T-helper 2 cell treated with Interferon-gamma antibody and Interleukin-4, amounts not matched to agents 100 ng/mL and 5 ng/mL, for 36 hours (primary cell): ENCODE results near the gene ZFAND3. TPM values are rescaled to one million over a fixed set of nuclear protein-coding genes. Genes with fewer than 3 reads are reported as not detected.
"Not testable (repeated sequence)": the region's sequence is repeated elsewhere in the genome, so short reads cannot be mapped to it uniquely, and the experiment has no call there.

Experiments used
- intact Hi-C: fragments of 100-400 bp; cut with micrococcal nuclease; formaldehyde crosslinking; loops from one replicate; pipeline ENCODE4 v1.15.1; 2023
- total RNA-seq: library from RNA; stranded (reverse); gene quantifications from 2 replicates; pipeline ENCODE4 v1.2.3, GENCODE V29; 2022

The ZFAND3 gene
- total RNA-seq, 1 donor from 2014 or later, result 38.3 TPM

DNA sequence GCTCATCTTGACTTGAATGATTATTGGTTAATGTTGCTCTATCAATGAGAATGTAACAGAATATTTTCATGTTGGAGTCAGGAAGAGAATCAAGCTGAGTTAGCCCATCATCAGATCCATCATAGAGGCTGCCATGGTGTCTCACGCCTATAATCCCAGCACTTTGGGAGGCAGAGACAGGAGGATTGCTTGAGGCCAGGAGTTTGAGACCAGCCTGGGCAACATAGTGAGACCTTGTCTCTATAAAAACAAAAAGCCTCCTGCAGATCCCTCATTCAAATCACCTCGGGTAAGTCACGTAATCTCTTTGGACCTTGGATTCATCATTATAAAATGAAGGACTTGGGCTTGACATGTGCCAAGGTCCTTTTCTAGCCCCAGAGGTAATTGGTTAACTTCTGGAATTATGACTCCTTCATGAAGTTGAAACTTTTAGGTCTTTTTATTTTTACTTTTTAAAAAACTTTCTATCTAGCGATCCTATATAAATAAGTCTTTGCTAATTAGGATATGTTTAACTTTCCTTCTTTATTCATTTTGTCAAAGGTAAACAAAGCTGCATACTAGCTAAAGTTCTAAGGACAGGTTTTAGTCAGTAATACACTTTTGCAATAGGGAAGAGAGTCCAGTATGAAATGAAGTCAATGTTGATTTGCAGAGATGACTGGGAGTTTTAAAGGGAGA, 110.9 kb downstream of the ZFAND3 start:
- intact Hi-C loops, result no loop called here

DNA sequence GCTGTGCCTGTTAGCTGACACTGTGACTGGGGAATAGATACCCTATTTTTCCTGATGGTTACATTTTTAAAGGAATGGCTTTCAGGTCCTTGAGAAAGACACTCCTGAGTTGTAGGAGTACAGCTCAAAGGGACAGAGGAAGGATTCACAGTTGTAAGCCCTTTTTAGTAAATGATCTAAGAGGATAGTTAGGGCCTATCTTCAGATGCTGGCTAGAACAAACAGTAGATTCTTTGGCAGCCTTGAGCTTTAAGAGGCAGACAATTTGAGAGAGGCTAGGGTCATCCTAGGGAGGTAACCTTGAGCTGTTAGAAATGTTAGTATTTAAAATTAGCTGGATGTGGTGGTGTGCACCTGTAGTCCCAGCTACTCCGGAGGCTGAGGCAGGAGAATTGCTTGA, 111.5 kb downstream of the ZFAND3 start:
- intact Hi-C loops, result no loop called here

DNA sequence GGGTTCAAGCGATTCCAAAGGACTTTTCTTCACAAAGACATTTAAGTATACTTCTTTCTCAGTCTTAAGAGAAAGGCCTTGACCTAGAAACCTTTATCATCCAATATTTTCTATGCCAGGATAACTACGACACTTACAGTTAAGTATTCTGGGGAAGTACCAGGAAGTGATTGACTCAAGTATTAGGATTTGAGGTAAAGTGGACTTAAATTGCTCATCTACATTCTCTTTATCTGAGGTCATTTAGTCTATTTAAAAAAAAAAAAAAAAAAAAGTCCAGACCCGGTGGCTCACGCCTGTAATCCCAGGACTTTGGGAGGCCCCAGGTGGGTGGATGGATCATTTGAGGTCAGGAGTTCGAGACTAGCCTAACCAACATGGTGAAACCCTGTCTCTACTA, 114.7 kb downstream of the ZFAND3 start:
- intact Hi-C loops, result no loop called here

DNA sequence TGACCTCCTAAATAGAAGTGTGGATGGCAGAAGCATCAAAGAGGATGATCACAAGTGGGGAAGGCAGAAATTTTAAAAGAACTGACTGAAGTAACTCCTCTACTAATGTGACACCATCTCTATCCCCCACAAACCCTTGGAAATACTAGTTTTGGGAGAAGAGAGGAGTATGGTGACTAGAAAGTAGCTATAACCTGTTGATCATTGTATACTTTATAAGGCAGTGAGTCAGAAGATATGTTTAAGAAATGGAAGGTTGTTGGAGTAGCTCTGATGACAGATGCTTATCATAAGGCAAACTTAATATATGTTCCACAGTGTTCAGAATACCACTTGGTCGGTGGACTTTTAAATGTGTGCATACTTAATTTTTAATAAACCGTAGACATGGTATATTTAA, 116.6 kb downstream of the ZFAND3 start:
- intact Hi-C loops, result no loop called here

DNA sequence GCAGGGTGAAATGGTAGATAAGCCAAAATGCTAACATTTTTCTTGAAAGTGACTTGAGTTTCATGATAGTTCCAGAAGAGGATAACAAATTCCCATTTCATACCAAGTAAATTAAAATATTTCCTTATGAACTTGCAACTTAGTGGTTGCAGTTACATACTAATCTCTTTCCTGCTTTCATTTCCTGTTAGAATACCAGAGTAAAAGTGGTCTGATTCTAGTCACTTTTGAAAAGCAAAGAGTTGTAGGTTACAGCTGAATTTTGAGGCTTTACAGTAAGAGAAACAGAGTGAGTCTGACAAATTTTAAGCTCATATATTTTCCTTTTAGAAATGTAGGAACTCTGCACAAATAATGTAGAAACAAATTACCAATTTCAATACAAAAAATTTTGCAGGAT, 117.4 kb downstream of the ZFAND3 start:
- intact Hi-C loops, result no loop called here

DNA sequence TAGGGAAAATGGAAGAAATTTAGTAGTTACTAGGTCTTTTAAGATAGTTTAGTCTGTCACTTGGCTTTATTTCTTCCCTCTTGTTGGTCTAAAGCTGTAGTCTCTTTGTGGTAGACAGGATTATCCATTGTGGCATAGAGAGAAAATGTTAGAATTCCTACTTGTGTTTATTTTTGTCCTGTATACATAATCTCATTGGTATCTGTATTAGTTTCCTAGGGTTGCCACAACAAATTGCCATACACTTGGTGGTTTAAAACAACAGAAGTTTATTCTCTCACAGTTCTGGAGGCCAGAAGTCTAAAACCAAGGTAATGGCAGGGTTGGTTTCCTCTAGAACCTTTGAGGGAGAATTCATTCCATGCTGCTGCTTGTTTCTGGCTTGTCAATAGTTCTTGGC, 119.4 kb downstream of the ZFAND3 start:
- intact Hi-C loops, result no loop called here

DNA sequence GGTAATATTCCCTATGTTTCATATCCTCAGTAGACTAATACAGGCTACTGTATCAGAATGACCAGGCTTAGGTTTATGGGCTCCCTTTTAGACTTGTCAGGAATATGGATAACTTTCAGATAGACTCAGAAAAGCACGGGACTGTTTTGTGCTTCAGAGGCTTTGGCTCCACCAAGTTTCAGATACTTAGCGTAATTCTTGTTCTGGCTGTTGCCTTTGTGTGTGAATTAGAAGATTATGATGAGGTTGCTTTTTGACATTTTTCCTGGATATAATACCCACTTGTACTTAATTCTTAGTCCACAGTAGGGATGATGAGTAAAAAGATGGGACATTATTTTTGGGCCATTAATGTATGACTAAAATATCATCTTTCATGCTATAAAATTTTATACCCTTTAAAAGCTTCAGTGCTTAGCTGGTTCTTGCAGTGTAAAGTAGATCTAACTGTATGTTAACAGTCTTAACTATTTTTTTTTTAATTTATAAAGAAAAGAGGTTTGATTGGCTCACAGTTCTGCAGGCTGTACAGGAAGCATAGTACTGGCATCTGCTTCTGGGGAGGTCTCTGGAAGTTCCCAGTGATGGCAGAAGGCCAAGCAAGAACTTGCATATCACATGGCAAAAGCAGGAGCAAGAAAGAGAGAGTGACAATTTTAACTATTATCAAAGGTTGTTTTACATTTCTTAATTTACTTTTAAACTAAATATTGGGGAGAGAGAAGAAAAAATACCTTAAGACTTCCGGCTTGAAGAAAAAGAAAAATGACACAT, 120.7 kb downstream of the ZFAND3 start:
- intact Hi-C loops, result no loop called here

DNA sequence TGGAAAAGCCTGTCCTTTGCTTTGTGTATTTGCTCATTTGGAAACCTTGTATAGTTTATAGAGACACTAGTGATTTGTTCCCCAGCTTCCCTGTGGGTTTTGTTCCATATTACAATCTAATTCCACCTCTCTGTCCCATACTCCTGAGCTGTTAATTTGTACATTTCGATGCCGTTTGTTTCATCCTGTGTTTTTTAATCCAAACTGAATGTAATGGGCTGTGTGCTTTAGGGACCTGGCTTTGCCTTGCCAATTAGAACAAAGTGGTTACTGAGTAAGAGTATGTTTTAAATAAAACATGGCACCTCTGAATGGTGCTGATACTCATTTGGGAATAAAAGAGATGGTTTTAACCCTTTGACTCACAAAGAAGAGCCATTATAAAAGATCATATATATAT, 122.3 kb downstream of the ZFAND3 start:
- intact Hi-C loops, result no loop called here

DNA sequence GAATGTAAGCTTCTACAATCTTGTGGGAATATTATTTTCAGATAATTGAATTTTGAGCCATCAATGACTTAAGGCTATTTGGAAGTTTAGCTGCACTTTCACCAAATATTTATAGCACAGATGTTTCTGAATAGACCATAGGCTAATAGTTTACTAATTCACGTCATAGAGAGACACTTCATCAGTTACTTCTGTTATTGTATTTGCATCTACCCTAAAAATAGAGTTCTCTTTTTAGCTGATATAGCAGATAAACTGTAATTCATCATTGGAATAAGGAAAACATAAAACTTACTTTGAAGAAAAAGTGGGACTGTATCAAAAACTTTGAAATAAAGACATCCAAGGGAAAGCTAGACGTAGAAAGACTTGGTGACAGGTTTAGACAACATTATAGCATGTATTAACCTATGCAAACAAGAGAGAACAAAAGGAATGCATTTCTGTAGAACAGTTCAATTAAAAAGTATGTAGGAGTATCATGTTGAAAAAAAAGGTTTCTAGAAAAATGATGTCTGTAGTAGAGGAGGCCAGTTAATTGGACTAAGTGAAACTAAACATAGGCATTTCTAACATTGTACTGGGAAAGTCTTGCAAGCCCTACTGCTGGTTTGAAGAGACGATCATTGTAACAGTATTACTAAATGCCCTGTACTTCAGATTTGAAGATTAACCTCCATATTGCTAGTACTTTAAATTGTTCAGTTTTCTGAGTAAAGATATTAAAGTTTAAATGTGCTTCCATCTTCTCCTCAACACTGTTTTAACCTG, 123.3 kb downstream of the ZFAND3 start:
- intact Hi-C loops, result no loop called here

DNA sequence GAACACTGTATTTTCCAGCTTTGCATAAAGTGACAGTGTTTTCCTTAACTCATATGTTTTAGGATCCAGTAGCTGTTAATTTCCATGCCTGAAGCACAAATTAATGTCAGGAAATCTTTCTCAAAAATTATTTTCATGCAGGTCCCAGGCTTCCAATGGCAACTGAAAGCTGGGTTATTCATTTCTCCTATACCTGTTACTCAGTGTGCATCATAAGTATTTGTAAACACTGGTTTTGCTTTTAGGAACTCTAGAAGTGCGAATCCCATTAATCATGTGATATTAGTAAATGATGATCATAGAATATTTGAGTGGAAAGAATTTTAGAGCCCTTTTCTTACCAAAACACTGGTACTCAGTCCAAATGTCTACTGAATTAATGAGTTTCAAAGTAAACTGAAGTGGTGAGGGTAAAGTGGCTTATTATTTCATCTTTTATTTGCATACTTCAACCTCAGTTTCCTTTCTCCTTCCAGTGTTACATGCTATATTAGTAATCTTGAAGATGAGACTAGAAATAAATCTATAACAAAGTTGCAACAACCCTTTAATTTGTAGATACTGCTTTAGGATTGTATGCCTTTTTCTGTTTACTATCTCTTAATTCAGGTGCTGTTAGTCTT, 124.0 kb downstream of the ZFAND3 start:
- intact Hi-C loops, result no loop called here

DNA sequence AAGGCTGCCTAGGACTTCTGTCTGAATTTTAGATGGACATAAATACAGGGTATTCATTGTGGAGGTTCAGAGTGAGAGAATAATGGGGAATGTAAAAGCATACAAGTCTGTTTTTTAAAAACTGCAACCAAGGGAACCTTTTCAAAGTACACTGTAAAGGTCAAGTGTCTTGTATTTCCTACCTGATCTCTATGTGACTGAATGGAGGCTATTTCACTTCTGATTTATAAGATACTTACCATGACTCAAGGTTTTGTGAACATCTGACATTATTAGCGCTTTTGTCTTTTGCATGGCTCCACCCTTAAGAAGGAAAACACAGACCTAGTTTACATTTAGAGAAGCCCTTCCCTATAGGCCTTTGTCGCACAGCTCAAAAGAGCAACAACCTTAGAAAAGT, 126.5 kb downstream of the ZFAND3 start:
- intact Hi-C loops, result no loop called here

DNA sequence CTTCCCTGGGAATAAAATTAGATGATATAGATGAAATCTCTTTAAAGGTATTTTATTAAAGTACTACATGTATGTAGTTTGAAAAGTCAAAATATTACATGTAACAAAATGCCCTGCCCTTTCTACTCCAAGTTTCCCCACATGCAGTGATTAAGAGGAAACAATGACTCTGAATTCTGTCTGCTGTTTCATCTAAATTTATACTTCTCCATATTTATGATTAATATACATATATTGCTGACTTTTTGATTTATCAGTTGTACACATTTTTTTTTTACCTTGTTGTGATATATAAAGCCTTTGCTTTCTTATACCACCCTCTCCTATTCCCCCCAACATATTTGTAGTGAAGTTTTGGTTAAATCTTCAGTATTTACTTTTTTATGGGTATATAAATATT, 127.9 kb downstream of the ZFAND3 start:
- intact Hi-C loops, result no loop called here

DNA sequence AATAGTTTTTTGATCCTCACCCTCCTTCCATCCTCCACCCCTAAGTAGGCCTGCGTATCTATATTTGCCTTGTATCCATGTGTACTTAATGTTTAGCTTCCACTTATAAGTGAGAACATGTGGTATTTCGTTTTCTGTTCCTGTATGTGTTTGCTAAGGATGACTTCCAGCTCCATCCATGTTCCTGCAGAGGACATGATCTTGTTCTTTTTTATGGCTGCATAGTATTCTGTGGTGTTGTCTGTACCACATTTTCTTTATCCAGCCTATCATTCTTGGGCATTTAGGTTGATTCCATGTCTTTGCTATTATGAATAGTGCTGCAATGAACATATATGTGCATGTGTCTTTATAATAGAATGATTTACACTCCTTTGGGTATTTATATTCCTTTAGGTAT, 129.1 kb downstream of the ZFAND3 start:
- intact Hi-C loops, result not testable (repeated sequence)

DNA sequence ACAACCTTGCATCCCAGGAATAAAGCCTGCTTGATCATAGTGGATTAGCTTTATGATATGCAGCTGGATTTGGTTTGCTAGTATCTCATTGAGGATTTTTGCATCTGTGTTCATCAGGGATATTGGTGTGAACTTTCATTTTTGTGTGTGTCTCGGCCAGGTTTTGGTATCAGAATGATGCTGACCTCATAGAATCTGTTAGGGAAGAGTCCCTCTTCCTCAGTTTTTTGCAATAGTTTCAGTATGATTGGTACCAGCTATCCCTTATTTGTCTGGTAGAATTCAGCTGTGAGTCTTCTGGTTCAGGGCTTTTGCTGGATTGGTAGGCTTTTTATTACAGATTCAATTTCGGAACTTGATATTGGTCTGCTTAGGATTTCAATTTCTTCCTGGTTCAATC, 132.5 kb downstream of the ZFAND3 start:
- intact Hi-C loops, result no loop called here

DNA sequence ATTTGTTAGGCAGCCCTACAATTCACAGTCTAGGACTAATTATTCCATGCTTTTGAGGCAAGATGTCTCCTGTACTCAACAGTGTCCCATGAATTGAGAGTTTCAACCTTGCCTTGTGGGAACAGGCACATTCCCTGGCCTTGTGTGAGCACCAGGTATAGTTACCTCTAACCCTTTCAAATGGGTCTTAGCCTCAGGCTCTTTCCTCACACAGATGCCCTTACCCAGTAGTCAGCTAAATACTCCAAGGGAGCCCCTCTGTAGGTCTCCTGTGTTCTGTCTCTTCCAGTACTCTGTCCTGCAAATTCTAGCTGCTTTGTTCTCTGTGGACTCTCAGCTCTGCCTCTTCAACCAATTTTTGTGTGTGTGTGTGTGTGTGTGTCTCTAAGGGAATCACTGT, 135.3 kb downstream of the ZFAND3 start:
- intact Hi-C loops, result no loop called here

DNA sequence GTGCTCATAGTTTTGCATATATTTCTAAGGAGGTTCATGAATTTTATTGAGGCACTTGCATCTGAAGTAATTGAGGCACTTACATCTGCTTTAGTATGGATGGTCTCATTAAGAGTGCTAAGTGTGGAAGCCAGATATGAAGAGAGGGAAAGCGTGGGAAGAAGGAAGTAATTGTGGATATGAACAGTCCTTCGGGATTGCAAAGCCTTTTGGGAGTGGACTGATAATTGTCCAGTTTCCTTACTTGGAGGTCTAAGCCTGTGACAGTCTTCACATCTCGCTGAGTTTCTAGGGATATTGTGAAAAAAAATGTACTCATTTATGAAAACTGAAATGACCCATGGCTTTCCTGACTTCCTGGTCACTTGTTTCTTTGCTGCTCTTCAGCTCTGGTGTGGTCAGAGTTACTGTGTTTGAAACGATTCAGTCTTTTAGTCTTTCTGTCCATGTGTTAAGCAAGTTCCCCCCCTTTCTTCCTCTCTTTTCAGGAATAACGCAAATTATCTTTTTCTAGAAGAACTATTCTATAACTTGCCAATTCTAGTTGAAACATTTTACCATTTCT, 137.3 kb downstream of the ZFAND3 start:
- intact Hi-C loops, result no loop called here

DNA sequence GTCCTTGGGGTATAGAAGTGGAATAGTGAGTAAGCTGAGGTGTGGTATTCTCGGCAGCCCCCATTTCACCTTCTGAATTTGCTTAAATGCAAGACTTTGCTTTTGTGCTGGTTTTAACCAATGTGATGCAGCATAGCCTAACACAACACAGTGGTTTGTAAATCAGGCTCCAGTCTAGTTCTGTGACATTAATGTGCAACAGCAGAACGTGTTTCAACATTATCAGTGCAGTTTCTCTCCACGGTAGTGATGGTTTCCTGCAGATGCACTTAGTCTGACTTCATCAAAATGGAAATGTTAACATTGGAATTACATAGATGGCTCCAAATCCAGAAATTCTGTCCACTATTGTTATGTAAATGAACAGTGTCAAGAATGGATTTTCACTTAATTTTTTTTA, 139.5 kb downstream of the ZFAND3 start:
- intact Hi-C loops, result no loop called here

DNA sequence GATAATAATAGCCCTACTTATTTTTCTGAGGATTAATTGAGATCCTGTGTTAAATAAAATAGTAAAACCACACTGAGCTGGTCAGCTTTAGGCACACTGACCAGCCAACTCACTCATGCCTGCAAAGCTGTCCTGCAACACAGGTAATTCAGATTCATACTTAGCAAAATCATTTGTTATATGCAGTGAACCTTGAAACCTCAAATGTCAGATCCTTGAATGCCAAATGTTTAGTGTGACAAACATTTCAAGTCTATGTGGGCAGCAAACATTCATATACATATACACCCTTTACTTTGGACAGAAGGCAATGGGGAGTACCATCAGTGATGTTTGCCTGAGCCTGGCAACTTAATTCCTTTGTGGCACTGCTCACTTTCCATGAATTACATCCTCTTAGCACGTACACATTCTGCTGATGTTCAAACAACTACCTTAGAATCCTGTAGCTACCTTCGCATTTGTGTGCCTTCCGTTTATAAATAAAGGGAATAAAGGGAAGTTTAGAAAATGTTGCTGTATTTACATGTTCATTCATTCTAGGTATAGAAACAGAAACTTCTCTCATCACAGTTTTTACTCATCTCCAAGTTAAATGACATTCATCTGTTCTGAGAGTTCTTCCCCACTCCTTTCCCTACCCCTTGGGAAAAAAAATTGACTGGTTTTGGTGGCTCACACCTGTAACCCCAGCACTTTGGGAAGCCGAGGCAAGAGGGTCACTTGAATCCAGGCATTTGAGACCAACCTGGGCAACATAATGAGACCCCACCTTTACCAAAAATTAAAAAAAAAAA, 140.8 kb downstream of the ZFAND3 start:
- intact Hi-C loops, result no loop called here

DNA sequence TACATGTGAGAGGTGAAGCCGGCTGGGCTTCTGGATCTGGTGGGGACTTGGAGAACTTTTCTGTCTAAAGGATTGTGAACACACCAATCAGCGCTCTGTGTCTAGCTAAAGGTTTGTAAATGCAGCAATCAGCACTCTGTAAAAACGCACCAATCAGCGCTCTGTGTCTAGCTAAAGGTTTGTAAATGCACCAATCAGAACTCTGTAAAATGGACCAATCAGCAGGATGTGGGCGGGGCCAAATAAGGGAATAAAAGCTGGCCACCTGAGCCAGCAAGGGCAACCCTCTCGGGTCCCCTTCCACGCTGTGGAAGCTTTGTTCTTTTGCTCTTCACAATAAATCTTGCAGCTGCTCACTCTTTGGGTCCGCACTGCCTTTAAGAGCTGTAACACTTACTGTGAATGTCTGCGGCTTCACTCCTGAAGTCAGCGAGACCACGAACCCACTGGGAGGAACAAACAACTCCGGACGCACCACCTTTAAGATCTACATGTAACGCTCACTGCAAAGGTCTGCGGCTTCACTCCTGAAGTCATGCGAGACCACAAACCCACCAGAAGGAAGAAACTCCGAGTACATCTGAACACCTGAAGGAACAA, 143.1 kb downstream of the ZFAND3 start:
- intact Hi-C loops, result not testable (repeated sequence)

DNA sequence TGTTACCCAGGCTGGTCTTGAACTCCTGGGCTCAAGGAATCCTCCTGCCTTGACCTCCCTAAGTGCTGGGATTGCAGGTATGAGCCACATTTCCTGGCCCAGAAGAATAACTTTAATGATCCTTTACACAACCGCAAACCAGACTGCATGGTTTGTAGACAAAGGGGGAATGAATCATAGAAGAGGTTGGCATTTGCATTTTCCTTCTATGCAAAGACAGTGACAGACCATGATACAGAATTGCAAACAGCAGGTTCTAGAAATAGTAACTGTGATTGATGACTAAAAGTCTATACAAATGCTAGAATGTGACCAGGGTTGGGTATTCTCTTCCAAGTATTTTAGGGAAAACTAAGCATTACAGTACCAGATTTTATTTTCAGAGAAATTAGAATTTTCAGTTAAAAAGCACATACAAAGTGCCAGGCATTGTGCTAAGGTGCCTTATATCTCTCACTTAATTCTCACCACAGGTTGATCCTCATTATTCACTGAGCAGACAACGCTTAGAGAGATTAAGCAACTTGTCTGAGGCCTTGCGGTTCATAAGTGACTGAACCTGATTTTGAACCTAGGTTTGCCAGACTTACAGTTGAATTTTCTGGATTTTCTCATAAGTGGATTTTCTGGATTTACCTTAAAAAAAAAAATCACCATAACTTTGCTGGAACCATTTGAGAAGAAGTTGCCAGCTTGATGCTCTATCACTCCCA, 146.6 kb downstream of the ZFAND3 start:
- intact Hi-C loops, result no loop called here
